Measurements from ENCODE around the gene CELSR1.

The CELSR1 gene

DNA sequence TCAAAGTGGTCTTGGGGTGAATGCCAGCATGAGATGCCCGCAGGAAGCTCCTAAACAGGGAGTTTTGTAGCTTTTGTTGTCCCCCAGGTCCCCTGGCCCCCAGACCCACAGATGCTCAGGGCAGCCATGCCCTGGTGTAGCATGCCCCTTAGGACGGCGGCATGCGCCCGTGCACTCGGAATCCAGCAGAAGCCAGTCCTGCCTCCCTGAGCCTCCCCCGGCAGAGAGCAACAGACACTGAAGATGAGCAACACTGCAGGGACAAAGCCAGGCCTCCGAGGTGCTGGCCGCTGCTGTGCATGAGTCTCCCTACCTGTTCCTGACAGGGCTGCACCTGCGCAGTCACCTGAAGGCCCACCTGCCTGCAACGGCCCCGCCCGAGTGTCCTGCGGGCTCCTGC, 142.8 kb downstream of the CELSR1 start:
- DNase-seq, result no peak

DNA sequence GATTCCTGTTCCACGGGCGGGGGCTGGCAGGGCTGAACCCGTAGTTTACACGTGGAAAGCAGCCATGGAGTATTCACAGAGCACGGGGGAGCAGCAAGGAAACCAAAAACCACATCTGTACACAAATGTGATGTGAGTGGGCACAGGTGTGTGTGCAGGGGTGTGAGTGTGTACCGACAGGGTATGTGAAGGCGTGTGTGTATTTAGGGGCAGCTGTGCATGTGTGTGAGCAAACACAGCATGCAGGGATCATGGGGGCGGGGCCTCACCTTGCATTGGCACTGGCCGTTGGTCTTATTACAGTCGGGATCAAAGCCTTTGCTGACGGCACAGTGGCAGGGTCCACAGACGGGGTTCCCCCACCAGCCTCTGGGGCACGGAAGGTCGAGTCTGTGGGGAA, 143.5 kb downstream of the CELSR1 start:
- no peak for DNase-seq

DNA sequence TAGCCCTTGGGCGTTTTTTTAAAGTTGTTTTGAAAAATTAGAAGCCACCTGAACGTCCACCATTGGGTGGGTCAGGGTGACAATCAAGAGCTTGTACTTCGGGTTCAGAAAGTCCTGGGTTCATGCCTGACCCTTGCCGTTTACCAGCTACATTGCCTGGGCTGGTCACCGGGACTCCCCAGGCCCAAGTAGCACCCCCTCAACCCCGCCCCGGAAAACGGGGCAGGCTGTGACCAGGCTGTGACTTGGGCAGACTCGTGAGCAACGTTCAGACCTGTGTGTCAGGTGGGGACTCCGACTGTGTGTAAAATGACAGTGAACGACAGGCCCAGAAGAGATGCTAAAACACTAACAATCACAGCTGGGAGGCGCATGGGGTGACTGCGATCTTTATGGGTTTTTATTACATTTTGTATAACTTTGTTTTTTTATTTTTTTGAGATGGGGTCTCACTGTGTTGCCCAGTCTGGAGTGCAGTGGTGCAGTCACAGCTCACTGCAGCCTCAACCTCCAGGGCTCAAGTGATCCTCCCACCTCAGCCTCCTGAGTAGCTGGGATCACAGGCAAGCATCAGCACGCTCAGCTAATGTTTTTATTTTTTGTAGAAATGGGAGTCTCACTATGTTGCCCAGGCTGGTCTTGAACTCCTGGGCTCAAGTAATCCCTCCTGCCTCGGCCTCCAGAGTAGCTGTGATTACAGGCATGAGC, 145.1 kb downstream of the CELSR1 start:
- DNase-seq, result no peak

DNA sequence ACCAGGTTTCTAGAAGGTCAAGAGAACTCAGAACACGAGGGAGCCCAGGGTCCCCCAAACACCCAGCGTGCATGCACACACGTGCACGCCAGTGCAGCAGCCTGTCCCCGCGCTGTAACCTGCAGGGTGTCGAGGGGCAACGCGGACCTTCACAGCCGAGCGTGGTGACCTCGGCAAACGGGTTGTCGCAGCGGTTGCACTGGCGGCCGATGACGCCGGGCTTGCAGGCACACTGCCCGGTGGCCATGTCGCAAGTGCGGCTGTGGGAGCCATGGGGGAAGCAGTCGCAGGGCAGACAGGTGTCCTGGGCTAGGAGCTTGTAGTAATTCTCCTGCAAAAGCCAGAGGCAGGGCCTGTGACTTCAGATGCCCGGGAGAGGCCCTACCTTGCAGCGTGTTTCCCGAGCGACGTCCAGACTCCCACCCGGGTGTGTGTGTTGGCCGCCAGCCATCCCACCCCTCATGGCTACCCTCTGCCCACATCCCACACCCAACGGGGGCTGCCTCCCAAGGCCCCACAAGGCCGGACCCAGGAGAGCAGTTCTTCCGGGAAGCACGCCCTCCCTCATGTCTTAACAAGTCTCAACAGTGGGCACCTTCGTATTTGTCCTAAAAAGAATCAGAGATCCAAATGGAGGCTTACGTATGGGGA, 145.8 kb downstream of the CELSR1 start:
- no peak for DNase-seq

DNA sequence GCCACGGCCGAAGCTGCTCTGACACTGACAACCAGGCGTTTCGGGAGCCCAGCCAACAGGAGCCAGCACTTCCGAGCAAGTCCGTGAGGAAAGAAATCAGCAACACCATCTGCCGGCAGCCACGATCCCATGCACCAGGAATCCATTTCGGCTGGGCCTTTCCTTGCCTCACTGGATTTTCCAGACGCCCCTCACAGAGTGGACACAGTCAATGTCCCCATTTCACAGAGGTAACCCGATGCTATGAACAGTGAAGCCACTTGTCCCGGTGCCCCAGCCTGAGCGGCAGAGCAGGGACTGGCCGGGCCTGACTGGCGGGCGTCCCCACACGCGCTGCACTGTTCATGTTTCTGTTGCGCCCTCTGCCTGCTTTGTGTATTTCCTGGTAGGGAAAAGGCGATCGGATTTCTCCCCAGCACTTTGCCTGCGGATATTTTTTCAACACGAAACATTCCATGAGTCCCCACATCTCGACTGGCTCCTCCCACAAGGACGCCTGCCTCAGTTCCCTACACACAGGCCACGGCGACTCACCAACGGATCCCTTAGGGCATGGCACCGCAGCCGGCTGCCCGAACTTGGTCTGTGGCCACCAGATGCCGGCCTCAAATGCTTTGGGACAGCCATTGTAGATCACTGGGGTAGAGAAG, 146.6 kb downstream of the CELSR1 start:
- DNase-seq, result peak; percentile 72

DNA sequence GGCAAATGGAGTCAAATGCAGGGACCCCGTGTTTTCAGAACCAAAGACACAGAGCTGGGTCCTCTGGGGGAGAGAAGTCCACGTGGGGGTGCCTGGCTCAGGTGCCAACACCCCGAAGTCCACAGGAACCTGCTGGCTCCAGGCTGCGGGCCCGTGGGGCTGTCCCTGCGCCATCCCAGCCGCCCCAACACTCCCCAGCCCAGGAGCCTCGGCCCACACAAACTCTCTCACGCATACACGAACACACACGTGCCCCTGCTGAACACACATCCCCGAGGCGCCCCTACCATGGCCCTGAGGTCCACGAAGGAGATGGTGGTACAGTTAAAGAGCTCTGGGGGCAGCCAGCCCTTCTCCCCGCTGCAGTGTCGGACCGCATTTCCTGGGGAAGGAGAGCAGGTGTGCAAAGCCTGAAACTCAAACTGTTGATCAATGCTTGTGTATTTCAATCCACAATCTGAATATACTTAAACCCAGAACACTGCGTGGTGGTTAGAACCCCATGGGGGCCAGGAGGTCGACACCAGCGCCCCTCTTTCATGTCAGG, 147.2 kb downstream of the CELSR1 start:
- no peak for DNase-seq

DNA sequence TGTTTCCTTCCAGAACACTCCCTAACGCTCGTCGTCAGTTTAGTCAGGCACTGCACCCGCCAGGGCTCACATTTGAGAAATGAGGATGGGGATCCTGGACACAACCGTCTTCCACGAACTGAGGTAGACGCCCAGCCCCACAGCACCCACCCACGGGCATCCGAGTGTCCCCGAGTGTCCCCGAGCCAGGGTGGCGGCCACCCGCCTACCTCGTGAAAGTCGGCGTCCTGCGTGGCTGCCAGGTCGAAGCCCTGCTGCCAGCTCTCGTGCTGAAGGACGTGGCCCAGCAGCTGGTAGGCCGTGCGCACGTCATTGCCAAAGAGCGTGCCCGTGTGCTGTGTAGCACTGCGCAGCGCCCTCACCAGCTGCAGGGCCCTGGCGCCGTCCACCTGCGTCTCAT, 148.3 kb downstream of the CELSR1 start:
- no peak for DNase-seq

DNA sequence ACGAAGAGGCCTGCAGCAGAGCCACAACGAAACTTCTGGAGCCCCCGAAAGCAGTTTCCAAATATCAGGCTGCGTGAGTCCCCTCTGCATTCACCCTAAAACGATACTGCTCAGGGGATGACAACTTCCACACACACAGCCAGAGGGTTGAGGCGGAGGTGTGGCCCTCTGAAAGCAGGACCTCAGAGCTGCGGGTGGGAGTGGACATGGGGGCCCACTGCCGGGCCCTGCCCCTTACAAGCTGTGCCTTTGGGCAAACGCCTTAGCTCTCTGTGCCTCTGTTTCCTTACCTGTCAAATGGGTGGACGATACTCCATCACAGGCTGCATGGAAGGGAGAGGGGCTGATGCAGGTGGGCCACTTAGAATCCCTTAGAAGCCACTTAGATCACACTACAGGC, 148.8 kb downstream of the CELSR1 start:
- no peak for DNase-seq

DNA sequence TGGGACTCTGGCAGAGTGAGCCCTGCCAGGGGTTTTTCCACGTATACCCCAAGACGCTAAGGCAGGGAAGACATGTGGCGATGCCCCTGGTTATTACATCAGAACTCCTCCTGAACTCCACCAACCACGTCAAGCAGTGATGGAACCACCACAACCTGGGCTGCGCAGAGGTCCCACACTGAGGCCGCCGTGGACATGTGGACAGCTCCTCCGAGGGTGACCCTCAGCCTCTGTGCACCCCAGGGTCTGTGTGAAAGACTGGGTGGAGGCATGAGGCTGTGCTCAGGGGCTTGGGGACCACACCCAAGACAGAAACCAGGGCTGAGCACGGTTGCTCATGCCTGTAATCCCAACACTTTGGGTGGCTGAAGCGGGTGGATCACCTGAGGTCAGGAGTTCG, 149.7 kb downstream of the CELSR1 start:
- no peak for DNase-seq

DNA sequence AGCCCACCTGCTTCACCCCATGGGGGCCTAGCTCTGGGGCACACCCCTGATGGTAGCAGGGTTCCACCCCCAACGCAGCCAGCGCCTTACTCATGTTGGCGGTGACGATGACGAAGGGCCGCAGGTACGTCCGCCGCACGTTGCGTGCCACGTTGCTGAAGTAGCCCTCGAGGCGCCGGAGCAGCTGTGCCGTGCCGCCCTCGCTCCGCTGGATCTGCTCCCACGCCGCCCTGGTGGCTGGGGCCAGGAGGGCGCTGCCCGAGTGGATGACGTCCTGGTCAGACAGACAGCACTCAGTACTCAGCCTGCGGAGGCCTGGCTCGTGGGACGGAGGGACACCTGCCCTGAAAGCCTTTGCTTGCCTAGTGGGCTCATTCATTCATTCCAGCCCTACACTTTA, 151.1 kb downstream of the CELSR1 start:
- no peak for DNase-seq

DNA sequence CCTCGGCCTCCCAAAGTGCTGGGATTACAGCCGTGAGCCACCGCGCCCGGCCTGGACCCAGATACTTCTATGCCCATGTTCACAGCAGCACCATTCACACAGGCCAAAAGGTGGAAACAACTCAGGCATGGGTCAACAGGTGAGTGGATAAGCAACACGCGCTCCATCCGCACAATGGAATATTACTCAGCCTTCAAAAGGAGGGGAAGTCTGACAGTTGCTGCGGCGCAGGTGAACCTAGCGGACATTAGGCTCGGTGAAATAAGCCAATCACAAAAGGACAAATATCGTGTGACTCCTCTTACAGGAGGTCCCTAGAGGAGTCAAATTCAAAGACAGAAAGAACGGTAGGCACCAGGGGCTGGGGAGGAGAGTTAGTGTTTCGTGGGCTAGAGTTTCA, 154.9 kb downstream of the CELSR1 start:
- no peak for DNase-seq

DNA sequence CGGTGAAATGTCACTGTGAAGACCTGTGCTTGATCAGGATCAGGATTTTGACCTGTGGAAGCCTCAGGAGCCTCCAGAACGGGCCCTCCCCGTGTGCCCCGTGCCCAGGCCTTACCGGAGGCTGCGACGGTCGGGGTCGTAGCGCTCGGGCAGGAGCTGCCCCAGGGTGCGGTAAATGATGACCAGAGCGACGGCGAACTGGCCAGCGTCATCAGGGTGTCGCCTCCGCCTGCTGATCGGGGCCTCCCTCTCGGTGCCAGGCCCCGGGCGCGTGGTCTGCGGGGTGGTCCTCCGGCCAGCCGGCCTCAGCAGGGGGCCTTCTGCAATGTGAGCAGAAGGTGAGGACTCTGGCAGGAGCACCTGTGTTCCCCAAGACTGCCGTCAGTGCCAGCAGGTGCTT, 155.7 kb downstream of the CELSR1 start:
- DNase-seq, result no peak

DNA sequence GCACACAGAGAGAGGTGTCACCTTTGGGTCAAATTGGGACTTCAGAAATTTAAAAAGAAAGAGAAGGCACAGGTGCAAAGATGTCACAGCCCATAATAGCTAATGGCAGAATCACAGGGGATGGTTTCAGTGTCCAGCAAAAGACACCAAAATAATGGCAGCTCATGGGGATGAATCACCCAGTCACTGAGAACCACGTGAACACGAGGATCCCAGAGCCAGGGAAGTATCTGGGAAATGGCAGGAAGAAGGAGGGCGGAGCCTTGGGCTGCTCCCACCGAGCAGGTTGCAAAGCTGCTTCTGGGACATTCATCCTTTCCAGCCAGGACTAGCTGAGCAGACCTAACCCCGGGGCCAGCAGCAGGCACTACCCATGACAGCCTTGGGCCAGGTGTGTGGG, 156.3 kb downstream of the CELSR1 start:
- no peak for DNase-seq

DNA sequence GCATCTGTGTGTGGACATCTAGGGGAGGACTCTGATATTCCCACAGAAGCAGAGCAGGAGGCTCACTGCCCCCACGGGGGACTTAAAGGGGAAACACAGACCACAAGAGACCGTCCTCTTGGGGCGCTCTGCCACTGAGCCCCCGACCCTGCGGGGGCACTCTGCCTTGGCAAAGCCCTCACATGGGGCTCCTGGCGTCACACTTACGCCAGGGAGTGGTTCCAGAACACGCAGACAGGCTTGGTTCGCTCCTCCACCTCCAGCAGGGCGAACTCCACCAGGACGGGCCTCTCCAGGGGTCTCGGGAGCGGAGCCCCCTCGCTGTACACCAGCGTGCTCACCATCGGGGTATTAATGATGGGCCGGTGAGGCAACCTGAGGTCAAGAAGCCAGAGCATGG, 156.8 kb downstream of the CELSR1 start:
- DNase-seq, result no peak

DNA sequence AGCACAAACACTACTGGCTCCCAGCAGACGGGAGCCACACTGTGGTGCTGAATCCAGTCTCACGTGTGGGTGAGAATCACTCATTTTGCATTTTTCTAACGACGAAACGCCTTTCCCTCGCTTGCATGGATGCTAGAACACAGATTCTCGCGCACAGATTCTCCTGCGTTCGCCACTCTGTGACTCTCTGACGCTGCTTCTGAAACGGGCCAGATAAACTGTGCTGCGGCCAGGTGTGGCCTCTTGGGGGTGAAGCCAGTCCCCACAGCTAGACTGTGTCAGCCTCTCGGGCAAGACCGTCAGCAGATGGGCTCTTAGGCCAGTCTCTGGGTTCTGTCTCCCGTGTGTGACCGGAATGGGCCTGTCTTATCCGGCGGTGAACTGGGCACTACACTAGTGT, 157.4 kb downstream of the CELSR1 start:
- no peak for DNase-seq

DNA sequence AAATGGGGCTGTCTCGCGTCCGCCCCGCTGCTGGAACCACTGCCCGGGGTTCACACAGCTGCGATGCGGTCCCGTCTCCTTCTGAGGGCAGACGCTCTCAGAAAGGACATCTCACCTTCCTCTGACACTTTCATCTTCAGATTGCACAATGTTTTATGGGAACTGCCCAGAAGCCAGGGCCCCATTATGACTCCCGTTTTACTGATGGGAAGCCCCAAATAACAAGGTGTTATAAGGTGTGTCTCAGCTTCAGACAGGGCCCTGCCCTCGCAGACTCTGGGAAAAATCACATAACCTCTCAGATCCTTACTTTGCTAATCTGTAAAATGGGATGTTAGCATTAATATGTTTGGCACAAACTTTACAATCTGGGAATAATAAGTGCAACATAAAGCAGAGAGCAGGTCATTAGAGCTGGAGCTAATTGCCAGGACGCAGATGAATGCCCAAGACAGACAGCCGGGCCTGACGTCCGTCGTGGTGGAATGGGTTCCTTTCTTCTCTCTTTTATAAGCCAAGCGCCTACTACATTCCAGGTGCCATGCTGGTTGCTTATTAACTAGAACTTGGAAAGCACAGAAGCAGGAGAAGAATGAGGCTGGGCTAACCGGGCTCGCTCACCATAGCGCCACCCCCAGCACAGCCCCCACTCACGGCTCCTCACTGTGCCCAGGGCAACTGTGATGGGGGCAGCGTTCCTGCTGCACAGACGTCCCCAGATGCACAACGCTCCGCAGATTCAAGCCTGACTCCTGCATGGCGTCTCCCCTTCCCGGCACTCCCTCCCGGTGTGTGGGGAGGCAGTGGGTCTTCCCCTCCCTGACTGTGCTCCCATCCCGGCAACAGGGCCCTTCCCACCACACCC, 158.1 kb downstream of the CELSR1 start:
- no peak for DNase-seq

DNA sequence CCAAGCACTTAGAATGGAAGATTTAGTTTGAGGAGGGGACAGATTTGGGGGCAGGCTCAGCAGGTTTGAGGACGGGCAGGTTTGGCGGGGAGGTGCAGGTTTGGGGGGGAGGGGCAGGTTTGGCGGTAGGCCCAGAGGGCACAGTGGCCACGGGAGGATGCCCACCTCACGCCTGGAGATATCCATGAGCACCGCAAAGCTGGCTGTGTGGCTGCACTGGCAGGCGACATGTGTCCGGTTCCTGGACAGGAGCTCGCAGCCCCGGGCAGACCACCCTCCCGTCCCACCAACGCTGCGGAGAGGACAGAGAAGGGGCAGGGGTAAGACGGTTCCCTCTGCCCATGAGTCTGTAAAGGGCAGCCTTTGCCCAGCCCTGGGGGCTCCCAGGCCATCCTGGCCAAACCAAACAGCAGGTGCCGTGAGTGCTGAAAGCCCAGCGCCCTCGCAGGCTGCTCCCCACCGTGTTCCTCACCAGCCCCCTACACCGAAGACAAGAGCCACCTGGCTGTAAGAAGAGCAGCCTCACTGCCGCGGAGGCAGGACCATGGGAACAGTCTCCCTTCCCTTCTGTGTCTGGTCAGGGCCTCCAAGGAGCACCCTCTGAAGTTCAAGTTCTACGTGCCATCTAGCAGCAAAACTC, 158.9 kb downstream of the CELSR1 start:
- no peak for DNase-seq

DNA sequence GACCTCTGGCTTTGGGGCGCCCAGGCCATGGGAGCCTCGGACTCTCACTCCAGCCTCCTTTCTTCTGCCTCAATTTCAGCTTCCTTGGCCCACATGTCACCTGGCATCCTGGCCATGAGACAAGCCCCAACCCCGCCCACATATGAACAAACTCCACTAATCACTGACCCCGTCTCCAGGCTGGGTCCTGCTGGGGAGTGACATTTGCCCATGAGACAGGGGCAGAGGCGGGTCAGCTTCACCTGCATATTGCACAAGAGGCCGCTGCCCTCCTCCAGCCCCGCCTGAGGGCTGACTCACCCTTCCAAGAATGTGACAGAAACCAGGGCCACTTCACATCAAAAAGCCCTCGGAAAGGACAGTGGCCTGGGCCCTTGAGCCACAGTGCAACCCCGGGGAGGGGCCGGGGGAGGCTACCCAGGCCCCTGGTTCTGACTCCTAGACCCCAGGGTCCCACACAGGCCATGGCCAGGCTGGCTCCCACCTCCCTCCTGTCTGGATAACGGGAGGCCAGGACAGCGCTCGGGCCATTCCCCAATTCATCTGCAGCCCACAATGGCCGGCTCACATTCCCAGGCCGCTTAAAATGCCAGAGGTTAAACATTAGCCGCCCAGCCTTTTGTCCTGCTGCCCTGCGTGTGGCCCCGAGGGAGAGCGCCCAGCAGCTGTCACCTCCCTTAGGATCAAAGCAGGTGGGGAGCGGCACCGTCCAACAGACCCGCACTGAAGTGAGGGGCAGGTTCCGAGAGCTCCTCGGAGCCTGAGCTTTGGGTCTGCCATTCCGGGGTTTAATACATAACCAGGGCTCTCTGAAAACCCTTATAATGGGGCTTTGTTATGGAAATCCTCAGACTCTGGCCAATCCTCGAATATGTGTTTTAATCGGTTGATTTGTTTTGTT, 159.6 kb downstream of the CELSR1 start:
- DNase-seq, result no peak

DNA sequence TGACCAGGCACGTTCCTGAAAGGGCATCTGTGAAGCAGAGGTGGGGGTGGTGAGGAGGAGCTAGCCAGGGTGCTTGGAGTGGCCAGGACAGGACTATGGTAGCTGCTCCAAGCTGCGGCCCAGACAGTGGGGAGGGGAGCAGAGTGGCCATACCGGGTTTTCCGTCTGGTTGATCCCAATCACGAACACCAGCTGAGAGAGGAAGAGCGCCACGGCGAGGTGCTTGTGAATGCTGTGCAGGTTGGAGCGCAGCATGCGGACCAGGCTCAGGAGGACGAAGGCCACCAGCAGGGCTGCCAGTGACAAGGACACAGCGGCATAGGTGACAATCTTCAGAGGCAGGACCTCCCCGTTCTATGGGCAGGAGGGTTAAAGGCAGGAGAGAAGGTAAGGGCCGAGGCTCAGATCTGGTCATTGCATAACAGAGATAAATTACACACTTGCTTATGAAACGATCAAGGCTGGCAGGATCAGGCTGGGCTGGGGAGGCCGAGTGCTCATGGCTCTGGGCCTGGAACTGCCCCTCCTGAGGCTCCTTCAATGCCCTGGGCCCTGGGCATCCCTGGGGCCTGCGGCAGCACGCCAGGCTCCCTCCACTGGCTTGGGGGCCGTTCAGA, 160.4 kb downstream of the CELSR1 start:
- no peak for DNase-seq

DNA sequence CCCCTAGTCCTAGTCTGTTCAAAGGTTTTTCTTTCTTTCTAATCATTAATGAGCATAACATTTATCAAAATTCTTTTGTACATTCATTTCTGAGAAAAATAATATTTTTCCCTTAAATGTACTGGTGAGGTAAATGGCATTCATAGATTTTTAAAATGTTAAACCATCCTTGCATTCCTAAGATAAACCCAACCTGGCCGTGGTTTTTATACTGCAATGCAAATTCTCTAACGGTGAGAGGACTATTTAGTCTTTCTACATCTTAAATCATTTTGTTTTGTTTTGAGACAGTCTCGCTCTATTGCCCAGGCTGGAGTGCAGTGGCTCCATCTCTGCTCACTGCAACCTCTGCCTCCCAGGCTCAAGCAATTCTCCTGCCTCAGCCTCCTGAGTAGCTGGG, 161.3 kb downstream of the CELSR1 start:
- no peak for DNase-seq

Measured in fibroblast of skin of abdomen (primary cell).